ENCODE data around the gene RFC1. TPM values are rescaled to one million over a fixed set of nuclear protein-coding genes. Genes with fewer than 3 reads are reported as not detected.

Gene RFC1
- total RNA-seq, 1 experiment from 2014 or later = 56.8 TPM

DNA sequence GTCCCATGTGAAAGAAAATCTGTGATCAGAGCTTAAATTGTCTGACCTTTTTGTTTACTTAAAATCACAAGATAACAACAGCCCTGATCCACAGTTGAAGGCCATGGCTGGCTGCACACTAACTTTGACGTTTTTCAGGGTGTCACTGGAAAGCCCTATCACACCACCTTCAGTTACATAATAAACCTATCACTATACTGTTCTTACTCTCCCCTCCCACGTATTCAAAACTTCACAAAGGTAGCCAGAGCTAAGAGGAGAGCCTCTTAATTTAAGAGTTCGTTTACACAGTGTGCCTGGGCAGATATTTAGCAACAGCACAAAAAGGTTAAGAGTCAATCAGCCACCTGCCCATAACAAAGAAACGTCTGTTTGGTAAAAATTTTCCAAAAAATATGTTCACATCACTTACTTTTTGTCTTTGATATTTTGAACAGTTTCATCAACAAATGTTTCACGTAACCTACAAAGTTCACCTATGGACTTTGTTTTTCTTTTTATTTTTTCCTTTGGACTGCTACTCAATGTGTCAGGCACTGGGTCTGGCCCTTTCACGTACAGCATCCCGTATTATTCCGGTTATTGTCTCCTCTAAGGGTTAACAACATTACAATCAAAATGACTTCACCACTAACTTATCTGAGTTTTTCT is 25.0 kb downstream of the RFC1 start:
- H3K27ac Mint-ChIP-seq = peak overlapping the region in 2 of 3 experiments; percentile 5 to 10; a peak in 1 of 7 replicates
- no peaks in the 10 kb centered on the region for H4K20me1 ChIP-seq (ENCODE audit: control insufficient read depth, insufficient read depth, insufficient read length)

More for the DNA sequence above, 25.0 kb downstream of the RFC1 start:
- TF ChIP-seq, protein P1, sequence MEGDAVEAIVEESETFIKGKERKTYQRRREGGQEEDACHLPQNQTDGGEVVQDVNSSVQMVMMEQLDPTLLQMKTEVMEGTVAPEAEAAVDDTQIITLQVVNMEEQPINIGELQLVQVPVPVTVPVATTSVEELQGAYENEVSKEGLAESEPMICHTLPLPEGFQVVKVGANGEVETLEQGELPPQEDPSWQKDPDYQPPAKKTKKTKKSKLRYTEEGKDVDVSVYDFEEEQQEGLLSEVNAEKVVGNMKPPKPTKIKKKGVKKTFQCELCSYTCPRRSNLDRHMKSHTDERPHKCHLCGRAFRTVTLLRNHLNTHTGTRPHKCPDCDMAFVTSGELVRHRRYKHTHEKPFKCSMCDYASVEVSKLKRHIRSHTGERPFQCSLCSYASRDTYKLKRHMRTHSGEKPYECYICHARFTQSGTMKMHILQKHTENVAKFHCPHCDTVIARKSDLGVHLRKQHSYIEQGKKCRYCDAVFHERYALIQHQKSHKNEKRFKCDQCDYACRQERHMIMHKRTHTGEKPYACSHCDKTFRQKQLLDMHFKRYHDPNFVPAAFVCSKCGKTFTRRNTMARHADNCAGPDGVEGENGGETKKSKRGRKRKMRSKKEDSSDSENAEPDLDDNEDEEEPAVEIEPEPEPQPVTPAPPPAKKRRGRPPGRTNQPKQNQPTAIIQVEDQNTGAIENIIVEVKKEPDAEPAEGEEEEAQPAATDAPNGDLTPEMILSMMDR (conservative IDR thresholded peaks at IDR 0.05) = no peak
- Histone ChIP-seq H2BK12ac (ENCODE audit: insufficient read length, low read depth, low read length) (no peak overlapping the region), H3K14ac (ENCODE audit: insufficient read depth, low read length) (no peak overlapping the region), H4K91ac (ENCODE audit: insufficient read length, low read depth, low read length) (no peak overlapping the region), H2BK15ac (ENCODE audit: low read depth, low read length) (no peak overlapping the region), H3K18ac (ENCODE audit: insufficient read length, low read depth, low read length) (no peak overlapping the region), H3K23ac (ENCODE audit: insufficient read length, low read depth, low read length) (no peak overlapping the region), H2BK20ac (ENCODE audit: low read depth, low read length, poor library complexity, severe bottlenecking) (no peak overlapping the region), H2AFZ (ENCODE audit: low read length) (no peak overlapping the region), H3K9me3 (ENCODE audit: control insufficient read depth, low read depth, low read length) (no peaks in the 10 kb centered on the region), H3T11ph (ENCODE audit: low read length) (no peak overlapping the region), H3K4me2 (ENCODE audit: insufficient read depth, insufficient read length, low read length) (no peak overlapping the region), H3K56ac (ENCODE audit: insufficient read length, low read depth, low read length) (no peak overlapping the region), H3K9ac (ENCODE audit: extremely low read depth, insufficient read length, low read length) (no peak overlapping the region), H4K8ac (replicated peaks; ENCODE audit: insufficient read length, low read depth, low read length) (no peak overlapping the region), H3K27ac (ENCODE audit: insufficient read length, low read depth, low read length) (no peak overlapping the region), H2BK120ac (ENCODE audit: low read depth, low read length, poor library complexity, severe bottlenecking) (no peak overlapping the region), H3K79me2 (ENCODE audit: insufficient read depth, low read length) (0 out of 2 replicates have a peak, but pooled peaks cover 2% of the 10 kb centered on the region), H2BK5ac (ENCODE audit: insufficient read length, low read length) (no peak overlapping the region), H3K23me2 (ENCODE audit: insufficient read length, low read depth, low read length, poor library complexity, severe bottlenecking) (no peaks in the 10 kb centered on the region), H3K79me1 (ENCODE audit: insufficient read depth, low read depth, low read length, poor library complexity, severe bottlenecking) (peaks cover 5% of the 10 kb centered on the region), H3K27me3 (ENCODE audit: insufficient read depth, low read length) (no peaks in the 10 kb centered on the region), H3K4ac (ENCODE audit: low read depth, low read length) (no peak overlapping the region), H2AK5ac (ENCODE audit: insufficient read length, low read length) (no peak overlapping the region), H4K5ac (ENCODE audit: insufficient read length, low read depth, low read length) (no peak overlapping the region), H3K4me1 (ENCODE audit: insufficient read depth, low read length) (no peaks in the 10 kb centered on the region)
- peaks cover 5 to 30% (median 27%) of the 10 kb centered on the region in 3 experiments; a peak in 6 of 7 replicates for H3K36me3 Mint-ChIP-seq (ENCODE audit: insufficient read depth in 1 of 3, low read depth in 3 of 3)
- no peak for DNase-seq
- H3K4me1 Mint-ChIP-seq = no peaks in the 10 kb centered on the region
- H3K27me3 Mint-ChIP-seq (ENCODE audit: low read depth) = no peaks in the 10 kb centered on the region
- no peaks in the 10 kb centered on the region for H3K9me3 Mint-ChIP-seq
- no CpG with 5 or more reads among the region's 8 CpGs for WGBS (ENCODE audit: extremely low coverage, insufficient read length, low lambda C conversion rate)
- H3K4me3 Mint-ChIP-seq = no peak overlapping the region
